HEK293 (cell line): Measurements from ENCODE around the gene AGTR1.

Source experiments
- CTCF ChIP-seq: fragments of 450-650 bp; formaldehyde crosslinking; IDR thresholded peaks from 2 replicates; pipeline ENCODE4 v1.5.1; 2016; ENCODE audit warnings: missing biosample characterization, missing genetic modification characterization
- YY1 ChIP-seq: fragments of 450-650 bp; formaldehyde crosslinking; IDR thresholded peaks from 2 replicates; pipeline ENCODE4 v1.5.1; 2018; ENCODE audit warnings: missing biosample characterization, missing genetic modification characterization
- ZBTB17 ChIP-seq: fragments of 450-650 bp; formaldehyde crosslinking; IDR thresholded peaks from 2 replicates; pipeline ENCODE4 v1.5.1; 2016; ENCODE audit warnings: missing biosample characterization, missing genetic modification characterization
- ZNF138 ChIP-seq: fragments of 450-650 bp; formaldehyde crosslinking; IDR thresholded peaks from 2 replicates; pipeline ENCODE4 v1.5.1; 2016; ENCODE audit warnings: missing biosample characterization, missing genetic modification characterization, borderline replicate concordance
- ZNF274 ChIP-seq, 2 experiments: fragments of 200-500 bp in 1 of 2; fragments of 450-650 bp in 1 of 2; sonication (Bioruptor generic) in 1 of 2; formaldehyde crosslinking in 1 of 2; IDR thresholded peaks; 2 replicates each; pipeline versions ENCODE4 v1.5.1 to v1.6.1; 2014 to 2016; ENCODE audit warnings: borderline replicate concordance in 1 of 2, inconsistent platforms in 1 of 2, low read length in 1 of 2, missing biosample characterization in 1 of 2, missing genetic modification characterization in 1 of 2
- ZNF777 ChIP-seq: fragments of 450-650 bp; formaldehyde crosslinking; IDR thresholded peaks from 2 replicates; pipeline ENCODE4 v1.5.1; 2017; ENCODE audit warnings: missing biosample characterization, missing genetic modification characterization, borderline replicate concordance

DNA sequence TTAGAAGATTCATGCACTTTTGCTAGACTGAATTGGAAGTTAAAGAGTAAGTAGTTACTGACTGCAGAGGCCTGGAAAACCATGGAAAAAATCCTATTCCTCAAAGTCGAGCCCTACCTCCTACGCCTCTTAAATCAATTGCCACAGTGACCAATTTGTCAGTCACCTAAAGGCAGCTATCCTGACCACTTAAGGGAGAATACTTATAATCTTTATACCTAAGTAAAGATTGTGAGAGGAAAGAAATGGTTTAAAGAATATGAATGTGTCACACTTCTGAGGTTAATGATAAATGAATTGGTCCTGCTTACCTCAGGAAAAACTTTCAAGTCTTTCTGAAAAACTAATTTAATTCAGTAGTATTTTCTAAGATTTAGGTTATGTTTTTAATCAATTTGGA is 42.6 kb downstream of the AGTR1 start:
- TF ChIP-seq ZNF274 (IDR thresholded peaks at IDR 0.05; ENCODE audit: low read length) = no peak
- TF ChIP-seq ZNF274 (tag by site-specific recombination; IDR thresholded peaks at IDR 0.05; ENCODE audit: borderline replicate concordance) = no peak
- no peak for TF ChIP-seq ZNF777 (tag by site-specific recombination)
- TF ChIP-seq ZBTB17 (tag by site-specific recombination) = no peak
- no peak for TF ChIP-seq YY1 (tag by site-specific recombination)
- TF ChIP-seq CTCF = no peak
- no peak for TF ChIP-seq ZNF138 (tag by site-specific recombination)
